GM23338 (cell line): ENCODE measurements around the gene PIMREG. TPM values are rescaled to one million over a fixed set of nuclear protein-coding genes. Genes with fewer than 3 reads are reported as not detected.

Experiments used
- ATAC-seq: fragments of 200-7000 bp; cut with Tn5 transposase; 3 replicates; pipeline ENCODE4 v1.9.1; 2020
- DNase-seq: peaks from one replicate; pipeline ENCODE4 v3.0.0-alpha.2; 2015; ENCODE audit warnings: low spot score
- H2AFZ ChIP-seq: fragments of 200-600 bp; sonication (generic); 2 replicates; pipeline ENCODE4 v1.8.0; 2016; ENCODE audit warnings: antibody characterized with exemption, mild to moderate bottlenecking, moderate library complexity
- H3F3A ChIP-seq: fragments of 200-600 bp; sonication (generic); replicated peaks from 2 replicates; pipeline ENCODE4 v1.8.0; 2017; ENCODE audit warnings: antibody characterized with exemption, mixed run types, low read depth
- H3K27ac ChIP-seq: fragments of 200-600 bp; sonication (generic); 2 replicates; pipeline ENCODE4 v1.6.1; 2016; ENCODE audit warnings: low read depth
- H3K27me3 ChIP-seq: fragments of 200-600 bp; sonication (generic); 2 replicates; pipeline ENCODE4 v1.8.0; 2016; ENCODE audit warnings: mild to moderate bottlenecking, mixed run types, moderate library complexity; ENCODE audit not compliant: insufficient read depth
- H3K36me3 ChIP-seq: fragments of 200-600 bp; sonication (generic); 2 replicates; pipeline ENCODE4 v1.8.0; 2016; ENCODE audit warnings: mild to moderate bottlenecking; ENCODE audit not compliant: insufficient read depth
- H3K4me1 ChIP-seq: fragments of 200-600 bp; sonication (generic); 2 replicates; pipeline ENCODE4 v1.8.0; 2016; ENCODE audit warnings: mild to moderate bottlenecking, moderate library complexity; ENCODE audit not compliant: insufficient read depth
- H3K4me2 ChIP-seq: fragments of 200-600 bp; sonication (generic); 2 replicates; pipeline ENCODE4 v1.7.1; 2017; ENCODE audit warnings: mixed run types
- H3K4me3 ChIP-seq: fragments of 200-600 bp; sonication (generic); 2 replicates; pipeline ENCODE4 v1.6.1; 2016; ENCODE audit warnings: mixed run types
- H3K79me2 ChIP-seq: fragments of 200-600 bp; sonication (generic); replicated peaks from 2 replicates; pipeline ENCODE4 v1.8.0; 2017; ENCODE audit warnings: mild to moderate bottlenecking; ENCODE audit not compliant: insufficient read depth
- H3K9me2 ChIP-seq: fragments of 200-600 bp; sonication (generic); 2 replicates; pipeline ENCODE4 v1.8.0; 2017; ENCODE audit not compliant: insufficient read depth
- H4K20me1 ChIP-seq: fragments of 200-600 bp; sonication (generic); replicated peaks from 2 replicates; pipeline ENCODE4 v1.8.0; 2017; ENCODE audit warnings: mild to moderate bottlenecking; ENCODE audit not compliant: insufficient read depth
- H3K27ac Mint-ChIP-seq: 2 replicates; pipeline ENCODE4 v1.8.0; 2020; ENCODE audit warnings: inconsistent platforms, mild to moderate bottlenecking, moderate library complexity, mixed read lengths
- H3K27me3 Mint-ChIP-seq: 3 replicates; pipeline ENCODE4 v1.8.0; 2022; ENCODE audit warnings: low read depth, mild to moderate bottlenecking, moderate library complexity, mixed read lengths, inconsistent platforms; ENCODE audit not compliant: insufficient read depth, poor library complexity
- H3K36me3 Mint-ChIP-seq: 3 replicates; pipeline ENCODE4 v1.8.0; 2021; ENCODE audit warnings: low read depth, mild to moderate bottlenecking, inconsistent platforms, moderate library complexity, mixed read lengths
- H3K4me1 Mint-ChIP-seq: 3 replicates; pipeline ENCODE4 v1.8.0; 2020; ENCODE audit warnings: mild to moderate bottlenecking, inconsistent platforms, mixed read lengths
- H3K4me3 Mint-ChIP-seq: 3 replicates; pipeline ENCODE4 v1.8.0; 2021; ENCODE audit warnings: moderate library complexity, mild to moderate bottlenecking, inconsistent platforms, mixed read lengths
- H3K9me3 Mint-ChIP-seq: 3 replicates; pipeline ENCODE4 v1.8.0; 2020; ENCODE audit warnings: moderate library complexity, mild to moderate bottlenecking, inconsistent platforms, mixed read lengths
- CTCF ChIP-seq, 2 experiments: fragments of 200-600 bp in 1 of 2; sonication (generic) in 1 of 2; conservative IDR thresholded peaks; 2 replicates each; pipeline versions ENCODE4 v1.5.1 to v1.6.1; 2016 to 2017; ENCODE audit warnings: antibody characterized with exemption in 2 of 2, low read depth in 2 of 2, mild to moderate bottlenecking in 2 of 2, moderate library complexity in 1 of 2
- NANOG ChIP-seq: IDR thresholded peaks from 2 replicates; pipeline ENCODE4 v1.6.1; 2016; ENCODE audit warnings: antibody characterized with exemption, borderline replicate concordance
- ZNF462 ChIP-seq: fragments of 250-450 bp; sonication (Bioruptor Pico); IDR thresholded peaks from 2 replicates; pipeline ENCODE4 v1.5.0; 2020; ENCODE audit warnings: mild to moderate bottlenecking, moderate library complexity
- polyA plus RNA-seq: library from polyadenylated mRNA; unstranded; fragments of >200 nt; fragmentation: Nextera tagmentation; extraction: Ambion mirVana; gene quantifications from 2 replicates; pipeline ENCODE4 v1.2.1, GENCODE V29; 2016
- total RNA-seq: library from RNA; depleted of rRNA; stranded (reverse); fragments of >200 nt; shearing (Covaris generic); gene quantifications from 2 replicates; pipeline ENCODE4 v1.2.3, GENCODE V29; 2014

The PIMREG gene
- total and polyA plus RNA-seq, 2 experiments from 2014 or later: 87.8 to 144 TPM

GRCh38 chr17:6429266-6429665, 15.0 kb upstream of the PIMREG start (continued):
- TF ChIP-seq ZNF462 (CRISPR knock-in tag) (no peak), NANOG (no peak)

- ATAC-seq (no peak), DNase-seq (no peak)
- peaks cover 13% of the 10 kb centered on the region; the same call in 2 of the 3 replicates for H3K36me3 Mint-ChIP-seq
- no peak overlapping the region for H3K27ac ChIP-seq
- H3K9me2 ChIP-seq: no peaks in the 10 kb centered on the region
- no peak overlapping the region for H3K4me3 ChIP-seq
- no peaks in the 10 kb centered on the region for H3K79me2 ChIP-seq
- TF ChIP-seq CTCF (conservative IDR thresholded peaks at IDR 0.05; ENCODE audit: low read depth in 2 of 2) (peak; percentile 28 to 59), ZNF462 (CRISPR knock-in tag) (no peak)
- H3K4me1 ChIP-seq: no peaks in the 10 kb centered on the region; the same call in 1 of the 2 replicates
- peaks cover 5% of the 10 kb centered on the region for H3K4me1 Mint-ChIP-seq
- H3K36me3 ChIP-seq: 0 out of 2 replicates have a peak, but pooled peaks cover 3% of the 10 kb centered on the region
- H3K9me3 Mint-ChIP-seq: peaks cover 20% of the 10 kb centered on the region
- no peak overlapping the region for H3K27ac Mint-ChIP-seq
- H3K4me3 Mint-ChIP-seq: no peak overlapping the region
- H4K20me1 ChIP-seq: no peaks in the 10 kb centered on the region
- H3F3A ChIP-seq: no peaks in the 10 kb centered on the region
- no peak overlapping the region for H2AFZ ChIP-seq
- H3K27me3 ChIP-seq: no peaks in the 10 kb centered on the region
- no peak overlapping the region for H3K4me2 ChIP-seq
- H3K27me3 Mint-ChIP-seq: peaks cover 6% of the 10 kb centered on the region
These were observed 13.5 kb upstream of the PIMREG start for GRCh38 chr17:6430769-6431168.
